H9 (cell line): Measurements from ENCODE around the gene SIT1. TPM values are rescaled to one million over a fixed set of nuclear protein-coding genes. Genes with fewer than 3 reads are reported as not detected.

Experiments used
- DNase-seq: peaks from one replicate; pipeline ENCODE4 v3.0.0-alpha.2; 2017
- H2AFZ ChIP-seq: one replicate; pipeline ENCODE4 v1.6.1; 2013; ENCODE audit warnings: mild to moderate bottlenecking, low read length, control low read depth, moderate library complexity
- H2AK5ac ChIP-seq: 2 replicates; pipeline ENCODE4 v1.6.1; 2013; ENCODE audit warnings: low read length, control low read depth, mixed read lengths; ENCODE audit not compliant: insufficient read length
- H2BK120ac ChIP-seq: one replicate; pipeline ENCODE4 v1.6.1; 2013; ENCODE audit warnings: low read depth, mild to moderate bottlenecking, low read length, control low read depth, inconsistent platforms; ENCODE audit not compliant: poor library complexity, severe bottlenecking
- H2BK12ac ChIP-seq: 2 replicates; pipeline ENCODE4 v1.6.1; 2013; ENCODE audit warnings: low read length, control low read depth, mixed read lengths, low read depth; ENCODE audit not compliant: insufficient read length
- H2BK15ac ChIP-seq: 2 replicates; pipeline ENCODE4 v1.6.1; 2013; ENCODE audit warnings: low read depth, low read length, control low read depth
- H2BK20ac ChIP-seq: one replicate; pipeline ENCODE4 v1.6.1; 2013; ENCODE audit warnings: low read depth, mild to moderate bottlenecking, low read length, control low read depth, inconsistent platforms; ENCODE audit not compliant: poor library complexity, severe bottlenecking
- H2BK5ac ChIP-seq: 2 replicates; pipeline ENCODE4 v1.6.1; 2013; ENCODE audit warnings: low read length, control low read depth, mixed read lengths; ENCODE audit not compliant: insufficient read length
- H3K14ac ChIP-seq: 2 replicates; pipeline ENCODE4 v1.6.1; 2013; ENCODE audit warnings: low read length, control low read depth; ENCODE audit not compliant: insufficient read depth
- H3K18ac ChIP-seq: 2 replicates; pipeline ENCODE4 v1.6.1; 2013; ENCODE audit warnings: low read depth, mild to moderate bottlenecking, mixed read lengths, low read length, control low read depth; ENCODE audit not compliant: insufficient read length
- H3K23ac ChIP-seq: 2 replicates; pipeline ENCODE4 v1.6.1; 2013; ENCODE audit warnings: low read length, control low read depth, mixed read lengths, low read depth; ENCODE audit not compliant: insufficient read length
- H3K23me2 ChIP-seq: 2 replicates; pipeline ENCODE4 v1.6.1; 2013; ENCODE audit warnings: low read depth, mild to moderate bottlenecking, mixed read lengths, low read length, control low read depth; ENCODE audit not compliant: insufficient read length, poor library complexity, severe bottlenecking
- H3K27ac ChIP-seq: 2 replicates; pipeline ENCODE4 v1.5.1; 2013; ENCODE audit warnings: low read length, control low read depth, mixed read lengths, low read depth; ENCODE audit not compliant: insufficient read length
- H3K27me3 ChIP-seq: 2 replicates; pipeline ENCODE4 v1.6.1; 2013; ENCODE audit warnings: low read length, control low read depth, inconsistent platforms; ENCODE audit not compliant: insufficient read depth
- H3K4ac ChIP-seq: 2 replicates; pipeline ENCODE4 v1.6.1; 2013; ENCODE audit warnings: low read depth, mild to moderate bottlenecking, control low read depth, inconsistent platforms, low read length, moderate library complexity
- H3K4me1 ChIP-seq: 2 replicates; pipeline ENCODE4 v1.6.1; 2013; ENCODE audit warnings: low read length, control low read depth, inconsistent platforms; ENCODE audit not compliant: insufficient read depth
- H3K4me2 ChIP-seq: 2 replicates; pipeline ENCODE4 v1.6.1; 2013; ENCODE audit warnings: low read length, control low read depth, mixed read lengths; ENCODE audit not compliant: insufficient read length, insufficient read depth
- H3K56ac ChIP-seq: 2 replicates; pipeline ENCODE4 v1.6.1; 2013; ENCODE audit warnings: low read depth, mild to moderate bottlenecking, mixed read lengths, low read length, control low read depth; ENCODE audit not compliant: insufficient read length
- H3K79me1 ChIP-seq: 2 replicates; pipeline ENCODE4 v1.6.1; 2013; ENCODE audit warnings: low read depth, mild to moderate bottlenecking, moderate library complexity, low read length, control low read depth, inconsistent platforms; ENCODE audit not compliant: insufficient read depth, poor library complexity, severe bottlenecking
- H3K79me2 ChIP-seq: 2 replicates; pipeline ENCODE4 v1.6.1; 2013; ENCODE audit warnings: low read length, control low read depth, inconsistent platforms; ENCODE audit not compliant: insufficient read depth
- H3K9ac ChIP-seq: 2 replicates; pipeline ENCODE4 v1.6.1; 2013; ENCODE audit warnings: low read length, control low read depth, mixed read lengths; ENCODE audit not compliant: insufficient read length; ENCODE audit errors: extremely low read depth
- H3K9me3 ChIP-seq: one replicate; pipeline ENCODE4 v1.6.1; 2013; ENCODE audit warnings: low read depth, low read length, inconsistent platforms; ENCODE audit not compliant: control insufficient read depth
- H3T11ph ChIP-seq: one replicate; pipeline ENCODE4 v1.6.1; 2013; ENCODE audit warnings: mild to moderate bottlenecking, low read length, control low read depth, inconsistent platforms
- H4K20me1 ChIP-seq: one replicate; pipeline ENCODE4 v1.6.1; 2013; ENCODE audit not compliant: control insufficient read depth, insufficient read length, insufficient read depth
- H4K5ac ChIP-seq: 2 replicates; pipeline ENCODE4 v1.6.1; 2013; ENCODE audit warnings: low read depth, mild to moderate bottlenecking, mixed read lengths, low read length, control low read depth; ENCODE audit not compliant: insufficient read length
- H4K8ac ChIP-seq: replicated peaks from 2 replicates; pipeline ENCODE4 v1.6.1; 2013; ENCODE audit warnings: low read length, control low read depth, mixed read lengths, low read depth; ENCODE audit not compliant: insufficient read length
- H4K91ac ChIP-seq: 2 replicates; pipeline ENCODE4 v1.6.1; 2013; ENCODE audit warnings: low read depth, mild to moderate bottlenecking, moderate library complexity, mixed read lengths, low read length, control low read depth; ENCODE audit not compliant: insufficient read length
- H3K27ac Mint-ChIP-seq, 3 experiments: 2 replicates in 2 of 3; 3 replicates in 1 of 3; pipeline ENCODE4 v1.8.0; 2020 to 2021; ENCODE audit warnings: mixed read lengths in 3 of 3, mild to moderate bottlenecking in 1 of 3, moderate library complexity in 1 of 3
- H3K27me3 Mint-ChIP-seq: 2 replicates; pipeline ENCODE4 v1.8.0; 2021; ENCODE audit warnings: low read depth, mild to moderate bottlenecking, moderate library complexity, mixed read lengths
- H3K36me3 Mint-ChIP-seq, 3 experiments: 2 replicates in 2 of 3; 3 replicates in 1 of 3; pipeline ENCODE4 v1.8.0; 2020 to 2021; ENCODE audit warnings: low read depth in 3 of 3, mixed read lengths in 3 of 3; ENCODE audit not compliant: insufficient read depth in 1 of 3
- H3K4me1 Mint-ChIP-seq, 2 experiments: 2 replicates each; pipeline ENCODE4 v1.8.0; 2020; ENCODE audit warnings: mixed read lengths in 2 of 2
- H3K4me3 Mint-ChIP-seq, 2 experiments: 2 replicates in 1 of 2; 3 replicates in 1 of 2; pipeline ENCODE4 v1.8.0; 2020 to 2021; ENCODE audit warnings: mild to moderate bottlenecking in 2 of 2, mixed read lengths in 2 of 2, moderate library complexity in 1 of 2
- H3K9me3 Mint-ChIP-seq, 2 experiments: 2 replicates in 1 of 2; 3 replicates in 1 of 2; pipeline ENCODE4 v1.8.0; 2020; ENCODE audit warnings: mild to moderate bottlenecking in 2 of 2, mixed read lengths in 2 of 2, moderate library complexity in 1 of 2
- CTCF ChIP-seq: fragments of 200-600 bp; sonication (generic); conservative IDR thresholded peaks from 3 replicates; pipeline ENCODE4 v1.8.0; 2021; ENCODE audit warnings: antibody characterized with exemption, mild to moderate bottlenecking
- WGBS: extraction: QIAGEN DNeasy Blood & Tissue Kit; methylation state at CpG from one replicate; pipeline ENCODE4 v1.1.7; 2013; ENCODE audit warnings: missing lambda C conversion rate, low lambda C conversion rate, mixed read lengths; ENCODE audit not compliant: insufficient read length; ENCODE audit errors: extremely low coverage; 5-methylcytosine and 5-hydroxymethylcytosine counted together
- total RNA-seq: library from RNA; stranded (reverse); gene quantifications from 2 replicates; pipeline ENCODE4 v1.2.1, GENCODE V29; 2021

Gene SIT1
- total RNA-seq, 1 experiment from 2014 or later = 1.6 TPM

- no CpG with 5 or more reads among the region's 5 CpGs for WGBS
- H3K4ac ChIP-seq = no peak overlapping the region
- no peak for TF ChIP-seq CTCF
These were observed 15.8 kb upstream of the SIT1 start for GRCh38 chr9:35666549-35666948.

More at GRCh38 chr9:35666549-35666948, 15.8 kb upstream of the SIT1 start:
- H3K14ac ChIP-seq = no peak overlapping the region
- H3K27ac ChIP-seq = no peak overlapping the region
- H2BK20ac ChIP-seq = no peak overlapping the region
- H3K18ac ChIP-seq = no peak overlapping the region
- H3K79me2 ChIP-seq = no peaks in the 10 kb centered on the region
- Mint-ChIP-seq H3K4me1 (peaks cover 21 to 31% of the 10 kb centered on the region in 2 experiments), H3K36me3 (peaks cover 12 to 20% (median 15%) of the 10 kb centered on the region in 3 experiments; a peak in 6 of 7 replicates), H3K27ac (no peak overlapping the region; a peak in 1 of 7 replicates), H3K9me3 (no peaks in the 10 kb centered on the region), H3K4me3 (no peak overlapping the region), H3K27me3 (peaks cover 9% of the 10 kb centered on the region)
- DNase-seq = no peak
- H3K56ac ChIP-seq = no peak overlapping the region
- no peaks in the 10 kb centered on the region for H3K9me3 ChIP-seq
- no peaks in the 10 kb centered on the region; the same call in 1 of the 2 replicates for H3K4me1 ChIP-seq
- no peak overlapping the region for H3T11ph ChIP-seq
- no peak overlapping the region for H4K5ac ChIP-seq
- no peaks in the 10 kb centered on the region for H3K79me1 ChIP-seq
- H4K20me1 ChIP-seq = no peaks in the 10 kb centered on the region
- H3K4me2 ChIP-seq = no peak overlapping the region
- no peak overlapping the region for H4K8ac ChIP-seq
- peaks cover 8% of the 10 kb centered on the region for H3K23me2 ChIP-seq
- H3K27me3 ChIP-seq = no peaks in the 10 kb centered on the region
- H2BK12ac ChIP-seq = no peak overlapping the region
- H2BK120ac ChIP-seq = no peak overlapping the region
- no peak overlapping the region for H2BK5ac ChIP-seq
- no peak overlapping the region for H2AFZ ChIP-seq
- no peak overlapping the region for H3K23ac ChIP-seq
- H2BK15ac ChIP-seq = no peak overlapping the region; the same call in 1 of the 2 replicates
- H2AK5ac ChIP-seq = no peak overlapping the region
- H3K9ac ChIP-seq = no peak overlapping the region
- H4K91ac ChIP-seq = no peak overlapping the region
